Measurements from ENCODE around the gene TOX2. TPM values are rescaled to one million over a fixed set of nuclear protein-coding genes. Genes with fewer than 3 reads are reported as not detected.

TOX2 gene
- total RNA-seq, 1 donor, result not detected

GRCh38 chr20:43994486-43995100, 79.9 kb downstream of the TOX2 start:
- no peak for DNase-seq (ENCODE audit: low read depth in 2 of 3, low spot score in 2 of 3)

DNA sequence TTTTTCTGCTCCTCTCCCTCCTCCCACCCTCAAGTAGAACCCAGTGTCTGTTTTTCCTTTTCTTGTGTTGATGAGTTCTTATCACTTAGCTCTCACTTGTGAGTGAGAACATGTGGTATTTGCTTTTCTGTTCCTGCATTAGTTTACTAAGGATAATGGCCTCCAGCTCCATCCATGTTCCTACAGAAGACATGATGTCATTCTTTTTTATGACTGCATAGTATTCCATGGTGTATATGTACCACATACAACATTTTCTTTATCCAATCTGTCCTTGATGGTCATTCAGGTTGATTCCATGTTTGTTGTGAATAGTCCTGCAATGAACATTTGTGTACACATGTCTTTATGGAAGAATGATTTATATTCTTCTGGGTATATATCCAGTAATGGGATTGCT, 81.0 kb downstream of the TOX2 start:
- DNase-seq (ENCODE audit: low read depth in 2 of 3, low spot score in 2 of 3), result no peak

DNA sequence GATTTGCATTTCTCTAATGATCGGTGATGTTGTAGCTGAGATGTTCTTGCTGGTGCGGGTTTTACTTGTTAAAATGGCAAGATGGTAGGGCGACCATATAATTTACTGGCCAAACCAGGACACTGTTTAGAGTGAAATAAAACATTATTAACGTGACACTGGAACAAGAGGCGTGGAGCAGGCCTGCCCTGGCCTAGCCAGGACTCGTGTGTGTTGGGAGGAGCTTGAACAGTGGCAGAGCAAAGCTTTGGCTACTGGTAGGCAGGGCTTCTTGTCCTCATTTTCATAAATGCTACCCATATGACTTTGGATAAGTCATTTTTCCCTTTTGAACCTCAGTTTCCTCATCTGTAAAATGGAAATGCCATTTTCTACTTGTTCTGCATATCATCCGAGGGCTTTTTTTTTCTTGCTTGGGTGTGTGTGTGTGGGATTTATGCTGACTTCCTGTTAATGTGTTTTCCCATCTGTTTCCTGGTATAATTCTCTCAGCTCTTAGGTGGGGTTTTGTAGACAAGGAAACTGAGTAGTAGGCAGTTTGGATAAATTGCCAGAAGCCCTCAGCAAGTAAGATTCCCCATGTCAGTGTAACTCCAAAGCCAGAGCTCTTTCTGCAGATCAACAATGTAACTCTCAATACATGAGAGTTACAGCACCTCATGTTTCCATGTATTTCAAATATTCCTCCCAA, 81.7 kb downstream of the TOX2 start:
- no peak for DNase-seq (ENCODE audit: low read depth in 2 of 3, low spot score in 2 of 3)

GRCh38 chr20:43999848-44000247, 85.2 kb downstream of the TOX2 start:
- DNase-seq (ENCODE audit: low read depth in 2 of 3, low spot score in 2 of 3), result no peak

- no peak for DNase-seq (ENCODE audit: low read depth in 2 of 3, low spot score in 2 of 3)
Observed at GRCh38 chr20:44001667-44002596, 87.3 kb downstream of the TOX2 start.

DNA sequence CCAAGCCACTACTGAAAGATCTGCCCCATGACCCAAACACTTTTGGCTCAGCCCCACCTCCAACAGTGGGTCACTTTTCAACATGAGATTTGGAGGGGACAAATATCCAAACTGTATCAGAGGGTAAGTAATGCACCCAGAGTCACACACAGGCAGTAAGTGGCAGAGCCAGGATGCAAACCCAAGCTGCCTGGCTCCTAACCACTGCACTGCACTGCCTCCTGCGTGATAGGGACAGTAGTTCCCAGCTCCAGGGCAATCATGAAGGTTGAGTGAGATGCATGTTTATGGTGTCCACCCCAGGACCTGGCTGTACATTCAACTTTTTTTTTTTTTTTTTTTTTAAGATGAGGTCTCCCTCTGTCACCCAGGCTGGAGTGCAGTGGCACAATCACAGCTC, 88.2 kb downstream of the TOX2 start:
- no peak for DNase-seq (ENCODE audit: low read depth in 2 of 3, low spot score in 2 of 3)

- DNase-seq (ENCODE audit: low read depth in 2 of 3, low spot score in 2 of 3), result no peak
Observed at GRCh38 chr20:44003609-44004008, 89.0 kb downstream of the TOX2 start.

DNA sequence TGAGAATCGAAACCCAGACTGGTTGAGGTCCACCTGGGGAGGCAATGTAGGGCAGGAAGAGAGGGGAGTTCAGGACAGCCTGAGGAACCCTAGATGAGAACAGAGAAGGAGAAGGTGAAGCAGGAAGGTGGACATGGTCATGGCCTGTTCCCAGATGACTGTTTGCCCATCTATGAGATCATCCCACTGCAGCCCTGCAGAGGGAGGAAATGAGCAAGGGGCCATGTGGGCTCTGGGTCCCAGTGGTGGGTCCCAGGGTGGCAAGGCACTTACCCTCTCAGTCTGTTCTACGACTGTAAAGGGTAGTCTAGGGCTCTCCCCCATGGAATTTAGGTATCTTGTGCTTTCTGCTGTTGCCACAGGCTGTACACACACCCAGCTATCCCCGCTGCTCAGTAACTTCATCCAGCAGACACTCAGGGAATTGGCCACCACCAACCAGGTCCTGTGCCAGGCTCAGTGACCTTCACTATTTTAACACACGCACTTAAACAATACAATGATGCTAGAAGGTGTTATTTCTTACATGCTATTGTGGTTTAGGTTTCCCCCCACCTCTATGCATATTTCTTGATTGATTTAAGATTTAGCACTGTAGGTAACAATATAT, 89.8 kb downstream of the TOX2 start:
- DNase-seq (ENCODE audit: low read depth in 2 of 3, low spot score in 2 of 3), result no peak

GRCh38 chr20:44005661-44006060, 91.0 kb downstream of the TOX2 start:
- DNase-seq (ENCODE audit: low read depth in 2 of 3, low spot score in 2 of 3), result no peak

DNA sequence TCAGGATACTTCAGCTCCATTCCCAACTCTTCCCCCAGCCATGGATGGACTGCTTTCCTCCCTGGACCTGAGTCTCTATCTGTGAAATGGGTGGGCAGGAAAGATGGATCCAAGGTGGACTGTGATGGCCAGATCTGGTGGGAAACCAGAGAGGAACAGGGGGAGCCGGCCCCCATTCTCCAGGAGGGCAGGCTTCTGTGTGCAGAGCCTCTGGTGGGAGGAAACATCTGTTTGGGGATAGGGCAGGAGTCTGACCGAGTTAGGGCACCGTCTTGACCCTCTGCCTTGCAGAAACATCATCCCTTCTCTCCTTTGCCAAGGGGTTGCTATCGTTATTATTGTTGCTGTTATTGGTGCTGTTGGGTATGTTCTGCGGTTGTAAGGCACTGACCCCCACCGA, 91.5 kb downstream of the TOX2 start:
- no peak for DNase-seq (ENCODE audit: low read depth in 2 of 3, low spot score in 2 of 3)

DNA sequence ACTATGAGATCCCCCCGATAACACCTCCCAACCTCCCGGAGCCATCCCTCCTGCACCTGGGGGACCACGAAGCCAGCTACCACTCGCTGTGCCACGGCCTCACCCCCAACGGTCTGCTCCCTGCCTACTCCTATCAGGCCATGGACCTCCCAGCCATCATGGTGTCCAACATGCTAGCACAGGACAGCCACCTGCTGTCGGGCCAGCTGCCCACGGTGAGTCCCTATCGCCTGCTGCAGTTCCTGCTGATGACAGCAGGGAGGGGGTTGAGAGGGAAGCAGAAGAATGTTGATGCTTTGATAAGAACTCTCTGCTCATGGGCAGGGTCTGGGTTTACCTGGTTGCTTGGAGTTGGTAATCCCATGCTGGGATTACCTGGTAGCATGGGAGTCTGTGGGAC, 91.9 kb downstream of the TOX2 start:
- no peak for DNase-seq (ENCODE audit: low read depth in 2 of 3, low spot score in 2 of 3)

DNA sequence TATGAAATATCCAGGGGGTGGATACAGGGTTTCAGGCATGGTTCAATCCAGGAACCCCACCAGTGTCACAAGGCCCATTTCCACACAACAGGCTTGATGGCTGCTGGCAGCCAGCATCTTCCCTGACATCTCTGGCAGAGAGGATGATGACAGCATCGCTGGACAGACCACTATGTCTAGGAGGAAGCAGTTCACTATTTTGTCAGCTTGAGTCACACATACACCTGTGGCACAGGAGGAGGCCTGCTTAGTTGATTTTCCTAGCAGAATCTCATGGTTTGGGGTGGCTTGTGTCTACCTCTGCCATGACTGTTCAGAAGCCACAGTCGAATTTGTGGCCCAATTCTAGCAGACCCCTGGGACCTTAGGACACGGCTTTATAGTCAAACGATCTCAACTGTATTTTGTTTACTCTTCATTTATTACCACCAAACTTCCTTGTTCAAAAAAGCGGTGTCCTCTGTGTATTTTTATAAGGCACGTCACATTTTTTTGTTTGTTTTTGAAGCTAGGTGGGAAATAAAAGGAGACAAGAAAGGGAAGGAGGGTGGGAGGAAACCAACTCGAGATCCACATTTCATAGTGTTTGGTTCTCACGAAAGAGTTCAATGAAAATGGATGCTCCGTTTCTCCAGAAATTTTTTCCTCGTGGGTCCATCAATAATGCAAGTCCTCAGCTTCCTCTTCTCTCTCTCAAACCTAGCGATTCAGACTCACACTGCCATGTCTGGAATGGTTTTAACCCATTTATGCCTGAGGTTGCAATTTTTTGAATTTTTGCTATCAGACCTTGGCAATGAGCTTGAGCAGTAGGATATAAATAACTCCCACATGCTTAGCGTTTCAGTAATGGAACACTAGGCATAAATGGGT, 94.4 kb downstream of the TOX2 start:
- DNase-seq (ENCODE audit: low read depth in 2 of 3, low spot score in 2 of 3), result no peak

GRCh38 chr20:44009679-44009992, 95.0 kb downstream of the TOX2 start:
- no peak for DNase-seq (ENCODE audit: low read depth in 2 of 3, low spot score in 2 of 3)

DNA sequence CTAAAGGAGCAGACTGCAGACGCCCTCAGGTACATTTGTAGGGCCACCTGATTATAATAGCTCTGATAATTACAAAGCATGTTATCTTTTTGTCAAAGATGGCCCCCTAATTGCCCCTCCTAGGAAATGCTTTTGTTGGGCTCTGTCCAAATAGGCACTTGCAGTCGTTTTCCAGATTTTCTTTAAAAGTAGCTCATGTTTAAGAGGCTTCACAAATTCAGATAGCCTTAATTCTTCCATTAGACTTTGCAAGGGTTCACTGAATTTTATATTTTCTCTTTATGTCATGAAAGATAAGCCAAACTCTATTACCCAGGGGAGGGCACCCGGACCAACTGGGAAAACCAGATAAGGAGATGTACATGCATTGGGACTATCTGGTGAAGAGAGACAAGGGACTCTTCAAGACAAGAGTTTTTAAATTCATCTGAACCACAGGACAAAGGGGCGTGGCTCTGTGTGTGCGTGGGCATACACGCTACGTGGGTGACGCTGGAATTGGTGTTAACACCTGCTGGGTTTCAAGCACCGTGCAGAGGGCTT, 95.6 kb downstream of the TOX2 start:
- peak in 2 of 3 donors; percentile 26 to 35 for DNase-seq (ENCODE audit: low read depth in 2 of 3, low spot score in 2 of 3)

DNA sequence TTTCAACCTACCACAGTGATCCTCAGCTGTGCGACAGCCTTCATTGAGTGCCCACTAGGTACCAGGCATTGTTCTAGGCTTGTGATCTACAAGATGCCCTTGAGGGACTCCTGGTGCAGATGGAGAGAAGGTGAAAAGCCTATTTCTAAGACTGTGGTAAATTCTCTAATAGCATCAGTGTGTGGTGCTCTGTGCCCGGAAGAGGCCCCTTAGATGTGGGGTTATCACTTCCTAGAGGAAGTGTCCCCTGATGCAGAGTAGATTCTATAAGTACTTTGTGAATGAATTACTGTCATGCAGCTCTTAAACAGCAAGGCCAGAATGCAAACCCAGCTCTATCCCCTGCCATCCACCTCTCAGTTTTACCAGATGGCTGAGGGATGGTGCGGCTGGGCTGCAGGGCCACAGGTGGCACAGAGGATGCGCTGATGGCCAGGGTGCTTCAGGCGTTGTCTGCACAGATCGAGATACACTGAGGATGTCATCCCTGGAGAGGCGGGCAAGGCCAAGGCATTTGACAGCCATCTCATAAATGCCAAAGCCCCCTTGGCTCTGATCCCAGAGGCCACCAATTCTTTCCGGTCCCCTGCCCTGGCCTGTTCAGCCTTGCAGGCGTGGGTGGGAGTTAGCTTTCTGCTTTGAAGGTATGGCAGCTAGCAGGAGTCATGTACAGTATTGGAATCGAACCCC, 96.7 kb downstream of the TOX2 start:
- DNase-seq (ENCODE audit: low read depth in 2 of 3, low spot score in 2 of 3), result peak in 1 of 3 donors; percentile 40

GRCh38 chr20:44012466-44013226, 98.0 kb downstream of the TOX2 start:
- no peak for DNase-seq (ENCODE audit: low read depth in 2 of 3, low spot score in 2 of 3)

GRCh38 chr20:44014807-44015732, 100.4 kb downstream of the TOX2 start:
- DNase-seq (ENCODE audit: low read depth in 2 of 3, low spot score in 2 of 3), result no peak

DNA sequence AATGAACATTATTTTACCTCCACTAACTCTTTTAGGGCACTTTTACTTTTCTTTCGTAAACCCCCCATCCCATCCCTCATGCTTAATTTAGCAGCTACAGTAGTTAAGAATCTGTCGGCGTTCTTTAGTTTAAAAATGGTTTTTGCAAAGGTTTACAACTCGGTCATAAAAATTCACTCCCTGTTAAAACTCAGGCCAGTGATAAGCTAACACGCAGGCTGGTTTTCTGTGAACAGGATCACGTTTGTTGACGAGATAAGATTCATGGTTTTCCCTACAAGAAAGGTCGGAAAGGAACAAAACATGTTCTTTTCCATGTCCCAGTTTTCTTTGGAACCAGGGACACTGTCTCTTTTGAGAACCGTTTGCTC, 101.1 kb downstream of the TOX2 start:
- DNase-seq (ENCODE audit: low read depth in 2 of 3, low spot score in 2 of 3), result no peak
